ENCODE results near the gene RNU6-9.

RNU6-9 gene

DNA sequence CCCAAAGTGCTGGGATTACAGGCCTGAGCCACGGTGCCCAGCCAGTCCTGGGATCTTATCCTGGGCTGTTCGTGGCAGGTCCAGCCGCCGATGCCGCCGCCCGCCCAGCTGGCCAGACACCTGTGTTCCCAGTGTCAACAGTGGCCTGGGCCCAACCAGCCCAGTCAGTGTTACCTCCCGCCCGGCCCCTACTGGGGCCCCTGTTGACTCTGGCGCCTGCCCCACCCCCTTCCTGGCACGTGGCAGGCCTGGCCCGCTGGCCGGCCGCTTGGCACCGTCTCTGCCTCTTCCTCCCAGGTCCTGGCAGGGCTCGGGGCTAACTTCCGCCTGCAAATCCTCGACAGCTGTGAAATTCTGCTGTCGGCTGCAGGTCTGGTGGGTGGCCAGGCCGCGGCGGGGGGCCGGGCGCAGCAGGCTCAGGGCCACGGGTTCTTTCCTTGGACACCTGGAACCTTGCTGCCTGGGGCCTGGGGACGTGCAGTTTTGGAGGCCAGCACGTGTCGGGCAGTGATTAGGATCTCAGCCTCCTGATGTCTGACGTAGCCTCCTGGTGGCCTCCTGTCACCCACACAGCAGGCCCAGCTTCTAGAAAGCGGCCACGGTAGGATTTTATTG lies 41.7 kb downstream of the RNU6-9 start:
- TF ChIP-seq, protein P1, sequence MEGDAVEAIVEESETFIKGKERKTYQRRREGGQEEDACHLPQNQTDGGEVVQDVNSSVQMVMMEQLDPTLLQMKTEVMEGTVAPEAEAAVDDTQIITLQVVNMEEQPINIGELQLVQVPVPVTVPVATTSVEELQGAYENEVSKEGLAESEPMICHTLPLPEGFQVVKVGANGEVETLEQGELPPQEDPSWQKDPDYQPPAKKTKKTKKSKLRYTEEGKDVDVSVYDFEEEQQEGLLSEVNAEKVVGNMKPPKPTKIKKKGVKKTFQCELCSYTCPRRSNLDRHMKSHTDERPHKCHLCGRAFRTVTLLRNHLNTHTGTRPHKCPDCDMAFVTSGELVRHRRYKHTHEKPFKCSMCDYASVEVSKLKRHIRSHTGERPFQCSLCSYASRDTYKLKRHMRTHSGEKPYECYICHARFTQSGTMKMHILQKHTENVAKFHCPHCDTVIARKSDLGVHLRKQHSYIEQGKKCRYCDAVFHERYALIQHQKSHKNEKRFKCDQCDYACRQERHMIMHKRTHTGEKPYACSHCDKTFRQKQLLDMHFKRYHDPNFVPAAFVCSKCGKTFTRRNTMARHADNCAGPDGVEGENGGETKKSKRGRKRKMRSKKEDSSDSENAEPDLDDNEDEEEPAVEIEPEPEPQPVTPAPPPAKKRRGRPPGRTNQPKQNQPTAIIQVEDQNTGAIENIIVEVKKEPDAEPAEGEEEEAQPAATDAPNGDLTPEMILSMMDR (IDR thresholded peaks at IDR 0.05; ENCODE audit: insufficient read depth, low read length, missing control alignments) = no peak
- ChIA-PET POLR2A (interaction anchor here (0.7 kb wide), 1 partner anchor 12 kb away, joined by 3 read pairs; no protein-coding TSS in a partner anchor), CTCF (interaction anchor here (1.4 to 2.1 kb wide), 3 partner anchors 10 to 309 kb away, joined by 3 to 12 read pairs (median 4); partner anchors contain the start of gene WDR18)
- H3K4me3 ChIP-seq (ENCODE audit: low read depth, low read length) = no peak overlapping the region
- no peak for DNase-seq (ENCODE audit: low read depth, low spot score)

- POLR2A ChIA-PET = no interaction called here
- no peak for DNase-seq (ENCODE audit: low read depth, low spot score)
- H3K4me3 ChIP-seq (ENCODE audit: low read depth, low read length) = no peak overlapping the region
- CTCF ChIA-PET = interaction anchor here (1.2 to 1.6 kb wide), 3 partner anchors 9 to 48 kb away, joined by 4 read pairs; partner anchors contain the start of gene WDR18
- TF ChIP-seq, protein P1 (IDR thresholded peaks at IDR 0.05; ENCODE audit: insufficient read depth, low read length, missing control alignments) = no peak
Measured at GRCh38 chr19:936175-936546, 42.9 kb downstream of the RNU6-9 start.

- TF ChIP-seq, protein P1 (IDR thresholded peaks at IDR 0.05; ENCODE audit: insufficient read depth, low read length, missing control alignments) = no peak
- ChIA-PET CTCF (no interaction called here), POLR2A (no interaction called here)
- no peak overlapping the region for H3K4me3 ChIP-seq (ENCODE audit: low read depth, low read length)
- no peak for DNase-seq (ENCODE audit: low read depth, low spot score)
Measured at GRCh38 chr19:937259-937694, 44.0 kb downstream of the RNU6-9 start.

DNA sequence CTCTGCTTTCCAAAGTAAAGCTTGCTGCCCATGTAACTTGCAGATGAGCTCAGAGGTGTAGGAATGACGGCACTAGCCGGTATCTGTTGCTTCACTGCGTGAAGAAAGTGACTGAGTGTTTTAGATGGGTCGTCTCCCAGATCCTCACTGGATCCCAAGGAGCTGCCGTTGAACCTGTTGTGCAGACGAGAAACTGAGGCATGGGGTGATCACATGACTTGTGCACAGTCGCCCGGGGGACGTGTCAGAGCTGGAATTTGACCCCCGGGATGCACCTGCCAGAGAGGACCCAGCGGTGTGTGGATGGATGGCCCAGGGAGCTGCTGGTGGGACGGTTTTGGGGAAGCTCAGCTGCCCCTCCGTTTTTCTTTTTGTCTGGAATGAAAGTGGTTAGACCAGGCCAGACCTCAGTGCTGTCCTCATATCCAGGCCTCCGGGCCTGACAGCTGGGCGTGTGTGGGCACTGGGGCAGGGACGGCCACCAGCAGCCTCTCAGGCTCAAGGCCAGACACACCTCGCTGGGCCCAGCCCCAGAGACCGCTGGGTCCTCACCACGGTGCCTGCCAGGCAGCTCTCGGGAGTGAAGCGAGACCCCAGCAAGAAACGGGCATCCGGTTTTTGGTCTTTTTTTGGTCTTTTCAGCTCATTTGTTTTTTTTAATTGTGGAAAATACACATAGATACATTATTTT lies 45.1 kb downstream of the RNU6-9 start:
- TF ChIP-seq, protein P1 (IDR thresholded peaks at IDR 0.05; ENCODE audit: insufficient read depth, low read length, missing control alignments) = no peak
- no peak for DNase-seq (ENCODE audit: low read depth, low spot score)
- CTCF ChIA-PET = interaction anchor here (0.7 to 2.0 kb wide), 5 partner anchors 9 to 45 kb away, joined by 3 to 7 read pairs (median 4); partner anchors contain the start of gene WDR18
- no peak overlapping the region for H3K4me3 ChIP-seq (ENCODE audit: low read depth, low read length)
- POLR2A ChIA-PET = interaction anchor here (0.6 kb wide), 1 partner anchor 326 kb away, joined by 3 read pairs; no protein-coding TSS in a partner anchor

- H3K4me3 ChIP-seq (ENCODE audit: low read depth, low read length) = no peak overlapping the region
- CTCF ChIA-PET = interaction anchor here (1.6 to 2.0 kb wide), 2 partner anchors 17 to 31 kb away, joined by 7 read pairs; no protein-coding TSS in a partner anchor
- TF ChIP-seq, protein P1 (IDR thresholded peaks at IDR 0.05; ENCODE audit: insufficient read depth, low read length, missing control alignments) = no peak
- POLR2A ChIA-PET = no interaction called here
- DNase-seq (ENCODE audit: low read depth, low spot score) = no peak
Measured at GRCh38 chr19:939439-939838, 46.2 kb downstream of the RNU6-9 start.

DNA sequence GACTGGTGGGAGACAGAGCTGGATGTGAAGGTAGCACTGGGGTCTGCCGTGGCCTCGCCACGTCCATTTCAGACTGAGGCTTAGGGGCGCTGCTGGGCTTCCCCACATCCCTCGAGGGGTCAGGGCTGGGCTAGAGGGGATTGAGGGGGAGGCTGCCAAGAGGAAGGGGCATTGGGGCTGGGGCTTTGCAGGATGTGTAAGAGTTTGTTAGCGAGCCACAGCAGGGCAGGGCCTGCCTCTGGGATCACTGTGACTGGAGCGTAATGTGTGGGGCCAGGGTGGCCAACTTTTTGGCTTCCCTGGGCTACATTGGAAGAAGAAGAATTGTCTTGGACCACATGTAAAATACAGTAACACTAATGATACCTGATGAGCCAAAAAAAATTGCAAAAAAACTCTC lies 46.6 kb downstream of the RNU6-9 start:
- DNase-seq (ENCODE audit: low read depth, low spot score) = no peak
- TF ChIP-seq, protein P1 (IDR thresholded peaks at IDR 0.05; ENCODE audit: insufficient read depth, low read length, missing control alignments) = no peak
- CTCF ChIA-PET = interaction anchor here (2.0 kb wide), 1 partner anchor 17 kb away, joined by 7 read pairs; no protein-coding TSS in a partner anchor
- H3K4me3 ChIP-seq (ENCODE audit: low read depth, low read length) = no peak overlapping the region
- POLR2A ChIA-PET = no interaction called here

Data from AG04449 (cell line).